ENCODE data around the gene METTL2A.
"Not testable (repeated sequence)": the region's sequence is repeated elsewhere in the genome, so short reads cannot be mapped to it uniquely, and the experiment has no call there.

DNA sequence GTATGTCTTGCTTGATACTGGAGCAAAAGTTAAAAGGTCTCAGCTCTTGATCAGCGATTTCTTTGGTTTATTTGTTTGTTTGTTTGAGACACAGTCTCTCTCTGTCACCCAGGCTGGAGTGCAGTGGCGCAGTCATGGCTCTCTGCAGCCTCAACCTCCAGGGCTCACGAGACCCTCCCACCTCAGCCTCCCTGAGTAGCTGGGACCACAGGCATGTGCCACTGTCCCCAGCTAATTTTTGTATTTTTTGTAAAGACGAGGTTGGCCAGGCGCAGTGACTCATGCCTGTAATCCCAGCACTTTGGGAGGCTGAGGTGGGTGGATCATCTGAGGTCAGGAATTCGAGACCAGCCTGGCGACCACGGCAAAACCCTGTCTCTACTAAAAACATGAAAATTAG lies 75.1 kb downstream of the METTL2A start:
- TF ChIP-seq, protein P1, sequence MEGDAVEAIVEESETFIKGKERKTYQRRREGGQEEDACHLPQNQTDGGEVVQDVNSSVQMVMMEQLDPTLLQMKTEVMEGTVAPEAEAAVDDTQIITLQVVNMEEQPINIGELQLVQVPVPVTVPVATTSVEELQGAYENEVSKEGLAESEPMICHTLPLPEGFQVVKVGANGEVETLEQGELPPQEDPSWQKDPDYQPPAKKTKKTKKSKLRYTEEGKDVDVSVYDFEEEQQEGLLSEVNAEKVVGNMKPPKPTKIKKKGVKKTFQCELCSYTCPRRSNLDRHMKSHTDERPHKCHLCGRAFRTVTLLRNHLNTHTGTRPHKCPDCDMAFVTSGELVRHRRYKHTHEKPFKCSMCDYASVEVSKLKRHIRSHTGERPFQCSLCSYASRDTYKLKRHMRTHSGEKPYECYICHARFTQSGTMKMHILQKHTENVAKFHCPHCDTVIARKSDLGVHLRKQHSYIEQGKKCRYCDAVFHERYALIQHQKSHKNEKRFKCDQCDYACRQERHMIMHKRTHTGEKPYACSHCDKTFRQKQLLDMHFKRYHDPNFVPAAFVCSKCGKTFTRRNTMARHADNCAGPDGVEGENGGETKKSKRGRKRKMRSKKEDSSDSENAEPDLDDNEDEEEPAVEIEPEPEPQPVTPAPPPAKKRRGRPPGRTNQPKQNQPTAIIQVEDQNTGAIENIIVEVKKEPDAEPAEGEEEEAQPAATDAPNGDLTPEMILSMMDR (conservative IDR thresholded peaks at IDR 0.05; ENCODE audit: low read length) = not testable (repeated sequence)
- not testable (repeated sequence) for TF ChIP-seq EZH2phosphoT487 (IDR thresholded peaks at IDR 0.05; ENCODE audit: borderline replicate concordance, low read depth, low read length)
